Panc1 (cell line): Measurements from ENCODE around the gene TRIB2. TPM values are rescaled to one million over a fixed set of nuclear protein-coding genes. Genes with fewer than 3 reads are reported as not detected.

Experiments
- ATAC-seq: fragments of 200-7000 bp; cut with Tn5 transposase; 2 replicates; pipeline ENCODE4 v1.9.1; 2020; ENCODE audit warnings: mild to moderate bottlenecking, moderate library complexity
- BruUV-seq: library from RNA; stranded (reverse); fragments of 400-500 nt; replicated peaks from 2 replicates; lab custom pipeline; 2021; lab: Mats Ljungman, UMichigan
- CTCF ChIA-PET: fragments of 300-600 bp; sonication (Branson Sonifier 250); formaldehyde crosslinking; loops from one replicate; lab custom pipeline; 2022; ENCODE audit warnings: antibody characterized with exemption; lab: Charles Lee
- POLR2A ChIA-PET: fragments of 300-600 bp; sonication (Branson Sonifier 250); formaldehyde crosslinking; loops from one replicate; lab custom pipeline; 2022; ENCODE audit warnings: antibody characterized with exemption; lab: Charles Lee
- DNase-seq: peaks from one replicate; pipeline ENCODE4 v3.0.0-alpha.2; 2010; ENCODE audit warnings: low read depth, low spot score
- H3K27ac ChIP-seq: 2 replicates; pipeline ENCODE4 v1.5.1; 2011; ENCODE audit warnings: mild to moderate bottlenecking, low read length, inconsistent platforms
- H3K27me3 ChIP-seq: fragments of 200-500 bp; sonication (Bioruptor generic); 2 replicates; pipeline ENCODE4 v1.6.0; 2014; ENCODE audit warnings: low read length, inconsistent platforms; ENCODE audit not compliant: control insufficient read depth, insufficient read depth
- H3K36me3 ChIP-seq: fragments of 200-500 bp; sonication (Bioruptor generic); 2 replicates; pipeline ENCODE4 v1.5.1; 2014; ENCODE audit warnings: inconsistent platforms, mild to moderate bottlenecking, low read length, moderate library complexity; ENCODE audit not compliant: control insufficient read depth, insufficient read depth
- H3K4me1 ChIP-seq: 2 replicates; pipeline ENCODE4 v1.5.1; 2011; ENCODE audit warnings: inconsistent platforms, mild to moderate bottlenecking, low read length, moderate library complexity; ENCODE audit not compliant: control insufficient read depth, insufficient read depth
- H3K4me3 ChIP-seq, 2 experiments: 2 replicates each; pipeline ENCODE4 v1.5.1; 2011 to 2012; ENCODE audit warnings: low read depth in 2 of 2, low read length in 2 of 2, mild to moderate bottlenecking in 2 of 2, inconsistent platforms in 1 of 2, moderate library complexity in 1 of 2
- H3K9me3 ChIP-seq: fragments of 200-500 bp; sonication (Bioruptor generic); 2 replicates; pipeline ENCODE4 v1.5.1; 2014; ENCODE audit warnings: low read depth, mild to moderate bottlenecking, inconsistent platforms, low read length, moderate library complexity; ENCODE audit not compliant: control insufficient read depth, insufficient read depth
- CTCF ChIP-seq: fragments of 450-650 bp; IDR thresholded peaks from 2 replicates; pipeline ENCODE4 v1.5.1; 2017; ENCODE audit warnings: mild to moderate bottlenecking
- POLR2AphosphoS5 ChIP-seq: IDR thresholded peaks from 2 replicates; pipeline ENCODE4 v1.6.1; 2012; ENCODE audit warnings: mild to moderate bottlenecking, low read depth, low read length, moderate library complexity
- REST ChIP-seq, 2 experiments: IDR thresholded peaks; 2 replicates each; pipeline ENCODE4 v1.6.1; 2011 to 2012; ENCODE audit warnings: low read depth in 2 of 2, control low read depth in 1 of 2, low read length in 1 of 2, mild to moderate bottlenecking in 1 of 2, moderate library complexity in 1 of 2; ENCODE audit not compliant: insufficient read depth in 1 of 2
- SIN3A ChIP-seq: IDR thresholded peaks from 2 replicates; pipeline ENCODE4 v1.6.1; 2012; ENCODE audit warnings: low read depth, mild to moderate bottlenecking, low read length, moderate library complexity, borderline replicate concordance; ENCODE audit not compliant: insufficient read depth
- TCF7L2 ChIP-seq: IDR thresholded peaks from 2 replicates; pipeline ENCODE4 v1.6.1; 2011; ENCODE audit warnings: mild to moderate bottlenecking, low read depth, low read length, inconsistent platforms
- in situ Hi-C: cut with HindIII; loops from 2 replicates; pipeline ENCODE4 v1.10.0; 2016; ENCODE audit warnings: low sequenced_read_pairs, low pct_unique_long_range_greater_than_20kb
- intact Hi-C: fragments of 100-400 bp; cut with micrococcal nuclease; formaldehyde crosslinking; loops from one replicate; pipeline ENCODE4 v1.10.0; 2022; ENCODE audit not compliant: unreplicated experiment
- total RNA-seq: library from RNA; stranded (reverse); gene quantifications from one replicate; pipeline ENCODE4 v1.2.1, GENCODE V29; 2021; ENCODE audit not compliant: unreplicated experiment

TRIB2 gene
- total RNA-seq, 1 experiment from 2014 or later = 43.2 TPM

DNA sequence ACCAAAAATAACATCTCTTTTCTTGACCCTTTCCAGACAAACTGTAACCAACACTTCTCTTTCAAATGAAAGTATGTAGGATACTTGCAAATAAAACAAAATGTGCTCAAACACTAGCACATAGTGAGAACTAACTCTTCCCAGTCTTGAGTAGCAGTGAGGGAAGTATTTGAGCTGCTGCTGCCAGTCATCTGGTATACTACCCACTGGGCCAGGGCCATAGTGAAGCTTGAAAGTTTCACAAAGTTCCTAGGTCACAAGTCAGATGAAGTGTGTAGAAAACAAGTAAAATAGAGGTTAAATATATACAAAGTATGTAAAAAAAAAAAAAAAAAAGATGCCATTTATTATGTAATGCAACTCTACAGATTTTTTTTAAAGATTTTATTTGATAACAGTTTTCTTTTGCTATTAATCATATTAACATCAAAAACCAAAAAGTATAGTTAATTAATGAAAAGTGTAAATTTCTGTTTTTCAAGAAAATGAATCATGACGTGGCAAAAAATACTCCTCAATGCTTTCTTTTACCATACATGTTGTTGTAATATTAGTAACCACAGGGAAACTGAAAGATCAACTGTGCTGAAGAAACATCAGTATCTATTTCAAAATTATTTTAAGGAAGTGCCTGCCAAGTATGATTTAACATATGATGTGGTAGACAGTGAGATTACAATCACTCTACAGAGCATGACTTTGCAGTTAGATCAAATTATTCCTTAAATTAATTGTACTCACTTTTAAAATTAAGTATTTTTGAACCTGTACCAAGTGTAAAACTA lies 21.6 kb upstream of the TRIB2 start:
- POLR2A ChIA-PET = interaction anchor here (0.6 kb wide), 1 partner anchor 243 kb away, joined by 3 read pairs; no protein-coding TSS in a partner anchor
- Histone ChIP-seq H3K36me3 (no peaks in the 10 kb centered on the region), H3K27me3 (no peaks in the 10 kb centered on the region), H3K27ac (no peak overlapping the region), H3K4me1 (no peaks in the 10 kb centered on the region), H3K4me3 (no peak overlapping the region), H3K9me3 (peaks cover 13% of the 10 kb centered on the region; the same call in 1 of the 2 replicates)
- CTCF ChIA-PET = no interaction called here
- TF ChIP-seq POLR2AphosphoS5 = no peak
- intact Hi-C loops (no loop called here), in situ Hi-C loops (no loop called here)
- DNase-seq (no peak), ATAC-seq (no peak)
- no TSS peak for BruUV-seq

DNA sequence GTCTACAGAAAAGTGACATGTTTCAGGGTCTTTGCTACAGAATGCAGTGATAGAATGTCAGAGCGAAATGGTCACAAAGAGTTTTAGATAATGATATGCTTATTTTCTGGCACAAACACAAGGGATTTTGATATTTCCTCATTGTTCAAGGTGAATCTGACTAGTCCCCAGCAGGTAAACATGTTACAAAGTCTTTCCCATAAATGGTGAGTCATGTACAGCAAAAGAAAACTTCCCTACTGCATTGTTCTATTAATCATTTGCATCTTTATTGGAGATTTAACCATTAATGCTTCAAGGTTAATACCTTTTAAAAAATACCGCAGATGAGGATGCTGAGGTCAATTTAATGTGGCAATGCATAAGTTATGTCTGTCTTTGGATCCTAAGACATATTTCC lies 19.1 kb upstream of the TRIB2 start:
- no peak for ATAC-seq
- no TSS peak for BruUV-seq
- Histone ChIP-seq H3K36me3 (no peaks in the 10 kb centered on the region), H3K27me3 (no peaks in the 10 kb centered on the region), H3K4me3 (no peak overlapping the region), H3K27ac (no peak overlapping the region), H3K9me3 (peaks cover 11% of the 10 kb centered on the region; the same call in 1 of the 2 replicates), H3K4me1 (no peaks in the 10 kb centered on the region)
- in situ Hi-C loops = no loop called here
- ChIA-PET POLR2A (no interaction called here), CTCF (no interaction called here)
- DNase-seq = no peak
- TF ChIP-seq POLR2AphosphoS5 (no peak), SIN3A (no peak), REST (IDR thresholded peaks at IDR 0.05; ENCODE audit: insufficient read depth in 1 of 2, low read depth in 2 of 2, low read length in 1 of 2) (no peak), CTCF (no peak), TCF7L2 (no peak)
- intact Hi-C loops = no loop called here

DNA sequence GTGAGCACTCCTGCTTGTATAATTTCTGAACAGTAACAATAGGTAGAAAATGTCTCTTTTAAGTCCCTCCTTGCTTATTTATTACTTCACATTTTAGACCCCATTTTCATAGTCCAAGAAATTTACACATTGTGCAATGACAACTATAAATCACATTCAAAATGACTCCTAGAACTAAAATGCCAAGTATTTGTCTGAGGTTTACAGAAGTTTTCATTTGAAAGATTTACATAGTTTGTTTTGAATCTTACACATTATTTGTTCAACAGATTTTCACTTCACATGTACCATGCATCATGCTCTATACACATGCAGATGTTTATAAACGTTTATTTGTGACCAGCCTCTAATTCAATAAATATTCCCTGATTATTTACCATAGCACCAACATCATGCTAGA lies 15.7 kb upstream of the TRIB2 start:
- Histone ChIP-seq H3K4me1 (no peaks in the 10 kb centered on the region), H3K27me3 (no peaks in the 10 kb centered on the region), H3K4me3 (no peak overlapping the region), H3K9me3 (no peaks in the 10 kb centered on the region), H3K36me3 (no peaks in the 10 kb centered on the region), H3K27ac (no peak overlapping the region)
- ATAC-seq = no peak
- DNase-seq = no peak
- TF ChIP-seq SIN3A (no peak), TCF7L2 (no peak), CTCF (no peak), POLR2AphosphoS5 (no peak), REST (IDR thresholded peaks at IDR 0.05; ENCODE audit: insufficient read depth in 1 of 2, low read depth in 2 of 2, low read length in 1 of 2) (no peak)
- intact Hi-C loops = no loop called here
- in situ Hi-C loops = no loop called here
- no TSS peak for BruUV-seq
- ChIA-PET POLR2A (no interaction called here), CTCF (no interaction called here)
